Activated CD4-positive, CD25-positive, alpha-beta regulatory T cell treated with anti-CD3 and anti-CD28 coated beads, Interleukin-2, amount 50 U/mL, for 24 hours (primary cell): ENCODE data around the gene SNX33.
"Not testable (repeated sequence)": the region's sequence is repeated elsewhere in the genome, so short reads cannot be mapped to it uniquely, and the experiment has no call there.

ENCODE experiments used
- ATAC-seq, 2 donors: fragments of 150-1000 bp; cut with Tn5 transposase; one replicate each; pipeline ENCODE4 v1.10.0; 2021; ENCODE audit warnings: mild to moderate bottlenecking in 1 of 2, moderate library complexity in 1 of 2

Gene SNX33

GRCh38 chr15:75647370-75648155 lies at the start of gene SNX33:
SNX33 (plus strand) TSS chr15:75647912; CDS start chr15:75649103, 1,191 bp downstream.
- peak; percentile 60 to 67 for ATAC-seq

- ATAC-seq: no peak
These were observed 49.4 kb upstream of the SNX33 start for GRCh38 chr15:75598361-75598760.

GRCh38 chr15:75599401-75599800 lies 48.3 kb upstream of the SNX33 start:
- ATAC-seq: no peak

GRCh38 chr15:75606026-75606425 lies 41.7 kb upstream of the SNX33 start:
- ATAC-seq: no peak

- ATAC-seq: peak; percentile 61 to 75
These were observed 40.7 kb upstream of the SNX33 start for GRCh38 chr15:75606711-75607699.

GRCh38 chr15:75616766-75617165 lies 30.9 kb upstream of the SNX33 start:
- ATAC-seq: no peak

GRCh38 chr15:75620058-75620820 lies 27.5 kb upstream of the SNX33 start:
- no peak for ATAC-seq

GRCh38 chr15:75620841-75621391 lies 26.8 kb upstream of the SNX33 start:
- no peak for ATAC-seq

GRCh38 chr15:75622505-75622904 lies 25.2 kb upstream of the SNX33 start:
- no peak for ATAC-seq

- ATAC-seq: peak; percentile 92
These were observed 22.0 kb upstream of the SNX33 start, which contains the start of gene SNUPN for GRCh38 chr15:75625542-75626347. SNUPN (minus strand) TSS chr15:75625725; CDS start chr15:75621051, 4,674 bp downstream.

- ATAC-seq: no peak
These were observed 15.8 kb upstream of the SNX33 start for GRCh38 chr15:75631935-75632334.

- ATAC-seq: not testable (repeated sequence)
These were observed 13.8 kb upstream of the SNX33 start for GRCh38 chr15:75633922-75634321.

- no peak for ATAC-seq
These were observed 11.7 kb upstream of the SNX33 start for GRCh38 chr15:75636026-75636425.

- no peak for ATAC-seq
These were observed 10.3 kb upstream of the SNX33 start for GRCh38 chr15:75637245-75638009.

- ATAC-seq: no peak
These were observed 8.5 kb upstream of the SNX33 start for GRCh38 chr15:75639191-75639708.

GRCh38 chr15:75639709-75640482 lies 7.8 kb upstream of the SNX33 start, which contains the start of gene IMP3:
IMP3 (minus strand) TSS chr15:75640224; CDS start chr15:75640168, 56 bp downstream.
- ATAC-seq: peak; percentile 94 to 96

- ATAC-seq: peak; percentile 39 to 40
These were observed 7.1 kb upstream of the SNX33 start for GRCh38 chr15:75640483-75641178.

GRCh38 chr15:75641179-75641503 lies 6.6 kb upstream of the SNX33 start:
- ATAC-seq: no peak

- no peak for ATAC-seq
These were observed 6.1 kb upstream of the SNX33 start for GRCh38 chr15:75641603-75642002.
